Panc1 (cell line): Measurements from ENCODE around the gene GRB7.

ENCODE experiments used
- CTCF ChIP-seq: fragments of 450-650 bp; IDR thresholded peaks from 2 replicates; pipeline ENCODE4 v1.5.1; 2017; ENCODE audit warnings: mild to moderate bottlenecking
- POLR2AphosphoS5 ChIP-seq: IDR thresholded peaks from 2 replicates; pipeline ENCODE4 v1.6.1; 2012; ENCODE audit warnings: mild to moderate bottlenecking, low read depth, low read length, moderate library complexity
- REST ChIP-seq, 2 experiments: IDR thresholded peaks; 2 replicates each; pipeline ENCODE4 v1.6.1; 2011 to 2012; ENCODE audit warnings: low read depth in 2 of 2, control low read depth in 1 of 2, low read length in 1 of 2, mild to moderate bottlenecking in 1 of 2, moderate library complexity in 1 of 2; ENCODE audit not compliant: insufficient read depth in 1 of 2
- SIN3A ChIP-seq: IDR thresholded peaks from 2 replicates; pipeline ENCODE4 v1.6.1; 2012; ENCODE audit warnings: low read depth, mild to moderate bottlenecking, low read length, moderate library complexity, borderline replicate concordance; ENCODE audit not compliant: insufficient read depth

- TF ChIP-seq CTCF (no peak), POLR2AphosphoS5 (peak; percentile 32; the same call in 1 of the 2 replicates), REST (IDR thresholded peaks at IDR 0.05; ENCODE audit: insufficient read depth in 1 of 2, low read depth in 2 of 2, low read length in 1 of 2) (no peak), SIN3A (0 out of 2 replicates have a peak, but pooled peaks have one; percentile 31)
Observed at GRCh38 chr17:39702901-39703893, 34.5 kb upstream of the GRB7 start.
